IPS DF 19.7 (cell line): ENCODE measurements around the gene EOGT.
A peak's percentile ranks its signal among the peaks of the same experiment; 100 is the strongest.

Source experiments
- DNase-seq: peaks from one replicate; pipeline ENCODE4 v3.0.0-alpha.2; 2013; ENCODE audit warnings: low read depth, low spot score

Gene EOGT

GRCh38 chr3:69009559-69010410 is 3.7 kb downstream of the EOGT start:
- DNase-seq = peak; percentile 97

GRCh38 chr3:69008980-69009379 is 4.5 kb downstream of the EOGT start:
- DNase-seq = no peak

- DNase-seq = no peak
Measured at GRCh38 chr3:69005791-69006482, 7.5 kb downstream of the EOGT start.

- DNase-seq = no peak
Measured at GRCh38 chr3:69005071-69005790, 8.3 kb downstream of the EOGT start.

GRCh38 chr3:69004138-69004537 is 9.3 kb downstream of the EOGT start:
- DNase-seq = no peak

GRCh38 chr3:68999605-69000004 is 13.9 kb downstream of the EOGT start:
- DNase-seq = no peak

- DNase-seq = no peak
Measured at GRCh38 chr3:68999158-68999557, 14.3 kb downstream of the EOGT start.

GRCh38 chr3:68997887-68998286 is 15.6 kb downstream of the EOGT start:
- DNase-seq = no peak

GRCh38 chr3:68996356-68996995 is 17.0 kb downstream of the EOGT start:
- DNase-seq = no peak

- DNase-seq = no peak
Measured at GRCh38 chr3:68988740-68989139, 24.7 kb downstream of the EOGT start.

- DNase-seq = no peak
Measured at GRCh38 chr3:68987322-68987721, 26.2 kb downstream of the EOGT start.

GRCh38 chr3:68986496-68987208 is 26.8 kb downstream of the EOGT start:
- DNase-seq = no peak

GRCh38 chr3:68985146-68985790 is 28.2 kb downstream of the EOGT start:
- no peak for DNase-seq

- no peak for DNase-seq
Measured at GRCh38 chr3:68984011-68984530, 29.4 kb downstream of the EOGT start.

- no peak for DNase-seq
Measured at GRCh38 chr3:68977486-68978167, 35.9 kb downstream of the EOGT start.

- no peak for DNase-seq
Measured at GRCh38 chr3:68974711-68975110, 38.8 kb downstream of the EOGT start.

- no peak for DNase-seq
Measured at GRCh38 chr3:68973639-68974038, 39.8 kb downstream of the EOGT start.

GRCh38 chr3:68972358-68972979 is 41.0 kb downstream of the EOGT start:
- DNase-seq = peak; percentile 64

- no peak for DNase-seq
Measured at GRCh38 chr3:68964694-68965093, 48.8 kb downstream of the EOGT start.
